Measurements from ENCODE around the gene FOXRED2. TPM values are rescaled to one million over a fixed set of nuclear protein-coding genes. Genes with fewer than 3 reads are reported as not detected.
A peak's percentile ranks its signal among the peaks of the same experiment; 100 is the strongest.
"Not testable (repeated sequence)": the region's sequence is repeated elsewhere in the genome, so short reads cannot be mapped to it uniquely, and the experiment has no call there.

The FOXRED2 gene
- total and polyA plus RNA-seq, 5 donors from 2014 or later = 0.44 to 1.5 (median 1.2) TPM

DNA sequence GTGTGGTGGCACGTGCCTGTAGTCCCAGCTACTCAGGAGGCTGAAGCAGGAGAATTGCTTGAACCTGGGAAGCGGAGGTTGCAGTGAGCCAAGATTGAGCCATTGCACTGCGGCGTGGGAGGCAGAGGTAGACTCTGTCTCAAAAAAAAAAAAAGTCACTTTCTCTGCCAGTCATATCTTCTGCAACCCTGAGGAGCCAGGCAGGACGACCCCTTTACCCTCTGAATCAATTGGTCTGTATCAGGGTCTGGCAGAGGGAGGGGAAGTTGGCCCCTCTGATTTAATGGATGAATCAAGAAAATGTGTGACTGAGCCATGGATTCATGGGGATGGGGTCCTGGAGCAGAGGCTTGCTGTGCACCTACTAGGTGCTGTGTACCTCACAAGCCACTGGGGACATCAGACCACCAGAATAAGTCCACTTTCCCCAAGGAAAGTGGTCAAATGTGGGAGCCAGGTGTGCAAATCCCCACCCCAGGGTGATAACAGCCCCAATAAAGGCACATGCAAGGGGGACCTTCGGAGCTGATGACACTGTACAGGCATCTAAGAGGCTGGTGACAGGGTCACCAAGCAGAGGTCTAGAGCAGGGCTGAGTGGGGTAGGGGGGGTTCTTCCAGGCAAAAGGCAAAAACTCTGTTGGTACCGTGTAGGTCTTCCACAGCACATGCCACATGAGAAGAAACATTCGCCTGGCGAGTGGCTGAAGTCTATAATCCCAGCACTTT is 54.4 kb downstream of the FOXRED2 start:
- H3K4me1 Mint-ChIP-seq = peaks cover 16 to 62% (median 28%) of the 10 kb centered on the region in 4 donors
- peak overlapping the region; percentile 95 for H3K27ac ChIP-seq (ENCODE audit: insufficient read depth, low read length, poor library complexity, severe bottlenecking)
- no peaks in the 10 kb centered on the region for H3K9me3 ChIP-seq (ENCODE audit: control insufficient read depth in 2 of 2, low read length in 2 of 2)
- H3K4me1 ChIP-seq (ENCODE audit: control insufficient read depth, insufficient read depth, low read length, poor library complexity, severe bottlenecking) = peaks cover 53% of the 10 kb centered on the region
- H3K27me3 ChIP-seq (ENCODE audit: control insufficient read depth, insufficient read depth, low read length) = no peaks in the 10 kb centered on the region
- H3K36me3 Mint-ChIP-seq = no peaks in the 10 kb centered on the region
- peak overlapping the region; percentile 28 to 95 (median 80) for H3K4me3 Mint-ChIP-seq
- H3K27ac Mint-ChIP-seq = peak overlapping the region; percentile 96 to 99 (median 98)
- no peaks in the 10 kb centered on the region for H3K27me3 Mint-ChIP-seq
- H3K4me3 ChIP-seq (ENCODE audit: low read depth, low read length) = peak overlapping the region; percentile 32
- no peaks in the 10 kb centered on the region for H3K9me3 Mint-ChIP-seq
- no peak for ATAC-seq (ENCODE audit: low read depth in 2 of 2)
- peak in 1 of 3 donors; percentile 39 for DNase-seq
- H3K36me3 ChIP-seq (ENCODE audit: control insufficient read depth, insufficient read depth, low read length) = no peaks in the 10 kb centered on the region

DNA sequence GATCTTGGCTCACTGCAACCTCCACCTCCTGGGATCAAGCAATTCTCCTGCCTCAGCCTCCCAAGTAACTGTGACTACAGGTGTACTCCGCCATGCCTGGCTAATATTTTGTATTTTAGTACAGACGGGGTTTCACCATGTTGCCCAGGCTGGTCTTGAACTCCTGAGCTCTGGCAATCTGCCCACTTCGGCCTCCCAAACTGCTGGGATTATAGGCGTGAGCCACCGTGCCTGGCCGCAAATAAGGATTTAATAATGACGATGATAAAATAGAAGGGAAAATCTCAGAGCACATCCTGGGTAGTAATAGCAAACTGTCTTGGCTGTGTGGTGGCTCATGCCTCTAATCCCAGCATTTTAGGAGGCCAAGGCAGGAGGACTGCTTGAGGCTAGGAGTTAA is 55.9 kb downstream of the FOXRED2 start:
- ATAC-seq (ENCODE audit: low read depth in 2 of 2); H3K27me3 Mint-ChIP-seq; H3K36me3 Mint-ChIP-seq; H3K9me3 ChIP-seq (ENCODE audit: control insufficient read depth in 2 of 2, low read length in 2 of 2); DNase-seq; H3K27me3 ChIP-seq (ENCODE audit: control insufficient read depth, insufficient read depth, low read length); H3K36me3 ChIP-seq (ENCODE audit: control insufficient read depth, insufficient read depth, low read length); H3K9me3 Mint-ChIP-seq; H3K4me3 ChIP-seq (ENCODE audit: low read depth, low read length): not testable (repeated sequence)
- Mint-ChIP-seq H3K27ac (peak overlapping the region in 2 of 3 donors; percentile 98 to 99), H3K4me1 (peaks cover 13 to 57% (median 22%) of the 10 kb centered on the region in 4 donors), H3K4me3 (peak overlapping the region in 3 of 4 donors; percentile 38 to 70 (median 56))
- H3K4me1 ChIP-seq (ENCODE audit: control insufficient read depth, insufficient read depth, low read length, poor library complexity, severe bottlenecking) = peaks cover 53% of the 10 kb centered on the region
- H3K27ac ChIP-seq (ENCODE audit: insufficient read depth, low read length, poor library complexity, severe bottlenecking) = peak overlapping the region; percentile 95

DNA sequence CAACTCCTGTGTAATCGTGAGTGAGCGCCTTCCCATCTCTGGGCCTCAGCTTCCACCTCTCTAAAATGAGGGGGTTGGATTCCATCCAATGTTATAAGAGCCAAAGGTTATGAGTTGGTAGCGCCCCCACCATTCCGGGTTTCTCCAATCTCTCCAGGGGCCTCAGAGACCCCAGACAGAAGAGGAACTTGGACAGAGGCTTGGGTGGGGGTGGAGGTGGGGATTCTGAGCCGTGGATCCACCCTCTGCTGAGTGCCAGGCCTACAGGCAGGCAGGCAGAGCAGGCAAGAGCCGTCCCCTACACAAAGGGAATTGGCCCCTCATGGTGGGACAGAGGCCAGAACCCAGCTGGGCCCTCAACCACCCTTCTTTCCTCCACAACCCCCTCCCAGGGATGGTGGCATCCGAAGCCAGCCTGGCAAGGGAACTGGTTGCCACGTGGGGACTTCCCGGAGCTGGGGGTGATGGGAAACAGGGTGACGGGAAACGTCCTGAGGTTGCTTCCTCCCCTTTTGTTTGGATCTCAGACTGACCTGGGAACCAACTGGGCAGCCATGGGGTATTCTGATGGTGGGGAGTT is 57.2 kb downstream of the FOXRED2 start:
- Mint-ChIP-seq H3K9me3 (no peaks in the 10 kb centered on the region), H3K36me3 (no peaks in the 10 kb centered on the region), H3K4me1 (peaks cover 11 to 50% (median 20%) of the 10 kb centered on the region in 4 donors), H3K4me3 (no peak overlapping the region), H3K27me3 (no peaks in the 10 kb centered on the region), H3K27ac (peak overlapping the region; percentile 25 to 90 (median 43))
- DNase-seq = no peak
- ATAC-seq (ENCODE audit: low read depth in 2 of 2) = no peak
- no peaks in the 10 kb centered on the region for H3K9me3 ChIP-seq (ENCODE audit: control insufficient read depth in 2 of 2, low read length in 2 of 2)
- H3K4me1 ChIP-seq (ENCODE audit: control insufficient read depth, insufficient read depth, low read length, poor library complexity, severe bottlenecking) = peaks cover 40% of the 10 kb centered on the region
- no peak overlapping the region for H3K4me3 ChIP-seq (ENCODE audit: low read depth, low read length)
- H3K27me3 ChIP-seq (ENCODE audit: control insufficient read depth, insufficient read depth, low read length) = no peaks in the 10 kb centered on the region
- H3K36me3 ChIP-seq (ENCODE audit: control insufficient read depth, insufficient read depth, low read length) = no peaks in the 10 kb centered on the region
- H3K27ac ChIP-seq (ENCODE audit: insufficient read depth, low read length, poor library complexity, severe bottlenecking) = no peak overlapping the region

DNA sequence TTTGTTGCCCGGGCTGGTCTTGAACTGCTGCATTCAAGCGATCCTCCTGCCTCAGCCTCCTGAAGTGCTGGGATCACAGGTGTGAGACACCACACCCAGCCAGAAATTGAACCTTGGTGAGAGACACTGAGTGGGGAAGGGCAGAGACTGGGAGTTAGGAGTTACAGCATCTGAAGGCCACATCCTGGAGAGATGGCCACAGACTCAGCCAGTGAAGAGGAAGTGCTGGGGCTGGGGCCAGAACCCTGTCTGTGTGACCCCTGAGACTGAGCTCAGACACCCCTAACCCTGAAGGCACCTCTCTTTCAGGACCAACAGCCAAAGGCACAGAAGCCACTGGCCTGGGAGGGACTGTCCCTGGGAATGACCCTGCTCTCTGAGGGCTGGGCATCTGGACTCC is 59.2 kb downstream of the FOXRED2 start:
- no peak overlapping the region for H3K4me3 ChIP-seq (ENCODE audit: low read depth, low read length)
- peaks cover 21% of the 10 kb centered on the region for H3K4me1 ChIP-seq (ENCODE audit: control insufficient read depth, insufficient read depth, low read length, poor library complexity, severe bottlenecking)
- H3K4me1 Mint-ChIP-seq = peaks cover 11 to 36% (median 19%) of the 10 kb centered on the region in 4 donors
- no peaks in the 10 kb centered on the region for H3K9me3 Mint-ChIP-seq
- H3K9me3 ChIP-seq (ENCODE audit: control insufficient read depth in 2 of 2, low read length in 2 of 2) = no peaks in the 10 kb centered on the region
- H3K27ac ChIP-seq (ENCODE audit: insufficient read depth, low read length, poor library complexity, severe bottlenecking) = no peak overlapping the region
- no peaks in the 10 kb centered on the region for H3K36me3 ChIP-seq (ENCODE audit: control insufficient read depth, insufficient read depth, low read length)
- no peak for DNase-seq
- no peaks in the 10 kb centered on the region for H3K27me3 Mint-ChIP-seq
- no peaks in the 10 kb centered on the region for H3K27me3 ChIP-seq (ENCODE audit: control insufficient read depth, insufficient read depth, low read length)
- H3K36me3 Mint-ChIP-seq = no peaks in the 10 kb centered on the region
- H3K4me3 Mint-ChIP-seq = no peak overlapping the region
- H3K27ac Mint-ChIP-seq = peak overlapping the region in 2 of 3 donors; percentile 38 to 42
- no peak for ATAC-seq (ENCODE audit: low read depth in 2 of 2)

DNA sequence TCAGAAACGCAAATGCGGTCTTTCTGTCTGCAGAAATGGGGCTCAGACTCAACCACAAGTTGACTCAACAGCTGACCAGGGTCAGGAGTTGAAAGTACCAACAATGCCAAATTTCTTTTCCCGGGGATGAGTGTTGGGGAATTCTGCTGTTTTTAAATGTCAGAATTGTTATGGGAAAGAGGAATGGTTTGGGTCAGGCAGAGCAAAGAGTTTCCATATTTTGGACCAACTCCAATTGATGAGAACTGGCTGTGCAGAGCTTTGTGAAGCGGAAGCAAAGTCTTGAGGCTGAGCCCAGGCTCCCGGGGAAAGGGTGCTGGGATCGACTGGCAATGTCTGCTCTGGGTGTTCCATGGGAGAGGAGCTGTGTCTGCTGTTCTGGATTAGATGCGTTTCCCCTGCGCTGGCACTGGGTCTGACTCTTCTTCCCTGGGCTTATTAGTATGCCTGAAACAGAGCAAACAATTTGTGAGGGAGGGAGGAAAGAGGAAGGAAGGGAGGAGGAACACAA is 61.6 kb downstream of the FOXRED2 start:
- Histone ChIP-seq H3K4me3 (ENCODE audit: low read depth, low read length) (no peak overlapping the region), H3K4me1 (ENCODE audit: control insufficient read depth, insufficient read depth, low read length, poor library complexity, severe bottlenecking) (no peaks in the 10 kb centered on the region), H3K27ac (ENCODE audit: insufficient read depth, low read length, poor library complexity, severe bottlenecking) (no peak overlapping the region), H3K9me3 (ENCODE audit: control insufficient read depth in 2 of 2, low read length in 2 of 2) (no peaks in the 10 kb centered on the region), H3K27me3 (ENCODE audit: control insufficient read depth, insufficient read depth, low read length) (no peaks in the 10 kb centered on the region), H3K36me3 (ENCODE audit: control insufficient read depth, insufficient read depth, low read length) (no peaks in the 10 kb centered on the region)
- no peak for ATAC-seq (ENCODE audit: low read depth in 2 of 2)
- H3K4me1 Mint-ChIP-seq = peaks cover 4 to 18% (median 10%) of the 10 kb centered on the region in 4 donors
- H3K27me3 Mint-ChIP-seq = no peaks in the 10 kb centered on the region
- DNase-seq = no peak
- H3K9me3 Mint-ChIP-seq = no peaks in the 10 kb centered on the region
- H3K4me3 Mint-ChIP-seq = peak overlapping the region in 1 of 4 donors; percentile 10
- H3K27ac Mint-ChIP-seq = peak overlapping the region in 1 of 3 donors; percentile 20
- H3K36me3 Mint-ChIP-seq = no peaks in the 10 kb centered on the region

DNA sequence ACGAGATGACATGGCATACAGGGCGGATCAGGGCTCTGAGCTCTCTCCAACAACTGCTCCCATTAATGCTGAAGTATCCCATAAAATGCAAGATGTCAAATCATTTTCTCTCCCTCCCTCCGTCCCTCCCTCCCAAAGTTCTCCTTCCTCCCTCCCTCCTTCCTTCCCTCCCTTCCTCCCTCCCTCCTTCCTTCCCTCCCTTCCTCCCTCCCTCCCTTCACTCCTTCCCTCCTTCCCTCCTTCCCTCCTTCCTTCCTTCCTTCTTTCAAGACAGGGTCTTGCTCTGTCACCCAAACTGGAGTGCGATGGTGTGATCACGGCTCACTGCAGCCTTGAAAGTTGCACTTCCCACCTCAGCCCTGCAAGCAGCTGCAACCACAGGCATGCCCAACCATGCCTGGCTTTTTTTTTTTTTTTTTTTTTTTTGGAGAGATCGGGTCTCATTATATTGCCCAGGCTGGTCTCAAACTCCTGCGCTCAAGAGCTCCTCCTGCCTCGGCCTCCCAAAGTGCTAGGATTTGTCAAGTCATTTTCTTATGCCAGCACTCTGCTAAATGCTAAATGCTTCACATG is 63.6 kb downstream of the FOXRED2 start:
- Histone ChIP-seq H3K27ac (ENCODE audit: insufficient read depth, low read length, poor library complexity, severe bottlenecking) (no peak overlapping the region), H3K4me3 (ENCODE audit: low read depth, low read length) (no peak overlapping the region), H3K36me3 (ENCODE audit: control insufficient read depth, insufficient read depth, low read length) (no peaks in the 10 kb centered on the region), H3K9me3 (ENCODE audit: control insufficient read depth in 2 of 2, low read length in 2 of 2) (no peaks in the 10 kb centered on the region), H3K27me3 (ENCODE audit: control insufficient read depth, insufficient read depth, low read length) (no peaks in the 10 kb centered on the region), H3K4me1 (ENCODE audit: control insufficient read depth, insufficient read depth, low read length, poor library complexity, severe bottlenecking) (no peaks in the 10 kb centered on the region)
- DNase-seq (no peak), ATAC-seq (ENCODE audit: low read depth in 2 of 2) (no peak)
- peak overlapping the region in 1 of 3 donors; percentile 69 for H3K27ac Mint-ChIP-seq
- peaks cover 4% of the 10 kb centered on the region for H3K27me3 Mint-ChIP-seq
- H3K9me3 Mint-ChIP-seq = no peaks in the 10 kb centered on the region
- peaks cover 0 to 12% (median 10%) of the 10 kb centered on the region in 4 donors for H3K4me1 Mint-ChIP-seq
- no peaks in the 10 kb centered on the region for H3K36me3 Mint-ChIP-seq
- H3K4me3 Mint-ChIP-seq = no peak overlapping the region

DNA sequence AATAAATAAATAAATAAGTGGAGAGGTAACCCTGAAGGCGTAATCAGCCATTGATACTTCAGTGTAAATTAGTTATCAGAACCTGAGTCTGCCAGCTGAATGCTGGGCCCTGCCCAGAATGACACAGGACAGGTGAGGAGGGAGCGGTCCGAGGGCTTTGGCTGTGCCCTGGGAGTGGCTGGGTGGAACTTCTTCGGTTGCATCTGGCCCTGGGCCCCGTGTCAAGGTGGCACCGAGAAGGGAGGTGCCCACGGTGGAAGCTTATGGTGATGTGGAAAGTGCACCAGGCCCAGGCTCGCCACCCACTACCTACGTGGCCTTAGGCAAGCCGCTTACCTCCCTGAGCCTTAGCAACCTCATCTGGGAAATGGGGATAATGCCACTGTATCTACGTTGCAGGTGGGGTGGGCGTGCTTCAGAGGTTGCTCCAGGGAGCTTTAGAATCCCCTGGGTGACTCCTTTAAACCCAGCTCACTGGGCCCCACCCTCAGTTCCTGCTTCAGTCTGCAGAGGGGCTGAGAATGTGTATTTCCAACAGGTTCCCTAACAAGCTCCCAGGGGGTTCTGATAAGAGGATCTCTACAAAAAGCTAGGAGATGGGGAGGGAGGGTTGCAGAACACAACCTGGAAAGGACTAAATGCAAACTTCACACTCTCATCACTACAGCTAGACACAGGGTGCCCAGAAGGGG is 64.2 kb downstream of the FOXRED2 start:
- H3K27ac Mint-ChIP-seq = peak overlapping the region in 1 of 3 donors; percentile 69
- ATAC-seq (ENCODE audit: low read depth in 2 of 2) = no peak

More for the DNA sequence above, 64.2 kb downstream of the FOXRED2 start:
- H3K27ac ChIP-seq (ENCODE audit: insufficient read depth, low read length, poor library complexity, severe bottlenecking) = no peak overlapping the region
- peaks cover 0 to 11% (median 10%) of the 10 kb centered on the region in 4 donors for H3K4me1 Mint-ChIP-seq
- no peaks in the 10 kb centered on the region for H3K36me3 ChIP-seq (ENCODE audit: control insufficient read depth, insufficient read depth, low read length)
- H3K27me3 Mint-ChIP-seq = peaks cover 4% of the 10 kb centered on the region
- no peak for DNase-seq
- H3K36me3 Mint-ChIP-seq = no peaks in the 10 kb centered on the region
- no peak overlapping the region for H3K4me3 Mint-ChIP-seq
- H3K9me3 ChIP-seq (ENCODE audit: control insufficient read depth in 2 of 2, low read length in 2 of 2) = no peaks in the 10 kb centered on the region
- H3K4me1 ChIP-seq (ENCODE audit: control insufficient read depth, insufficient read depth, low read length, poor library complexity, severe bottlenecking) = no peaks in the 10 kb centered on the region
- H3K27me3 ChIP-seq (ENCODE audit: control insufficient read depth, insufficient read depth, low read length) = no peaks in the 10 kb centered on the region
- no peaks in the 10 kb centered on the region for H3K9me3 Mint-ChIP-seq
- no peak overlapping the region for H3K4me3 ChIP-seq (ENCODE audit: low read depth, low read length)

Measured in CD4-positive, CD25-positive, alpha-beta regulatory T cell (primary cell).